Choroid plexus epithelial cell (primary cell): ENCODE measurements around the gene CDH5.
A peak's percentile ranks its signal among the peaks of the same experiment; 100 is the strongest.

Experiments used
- DNase-seq: peaks from one replicate; pipeline ENCODE4 v3.0.0-alpha.2; 2010; ENCODE audit warnings: low read depth
- H3K4me3 ChIP-seq: 2 replicates; pipeline ENCODE4 v1.5.1; 2011; ENCODE audit warnings: low read depth, mild to moderate bottlenecking, control low read depth, low read length, moderate library complexity
- TF ChIP-seq, protein P1 (sequence below): conservative IDR thresholded peaks from 2 replicates; pipeline ENCODE4 v1.5.1; 2011; ENCODE audit warnings: low read depth, mild to moderate bottlenecking, control low read depth, inconsistent platforms, low read length, moderate library complexity

Gene CDH5

DNA sequence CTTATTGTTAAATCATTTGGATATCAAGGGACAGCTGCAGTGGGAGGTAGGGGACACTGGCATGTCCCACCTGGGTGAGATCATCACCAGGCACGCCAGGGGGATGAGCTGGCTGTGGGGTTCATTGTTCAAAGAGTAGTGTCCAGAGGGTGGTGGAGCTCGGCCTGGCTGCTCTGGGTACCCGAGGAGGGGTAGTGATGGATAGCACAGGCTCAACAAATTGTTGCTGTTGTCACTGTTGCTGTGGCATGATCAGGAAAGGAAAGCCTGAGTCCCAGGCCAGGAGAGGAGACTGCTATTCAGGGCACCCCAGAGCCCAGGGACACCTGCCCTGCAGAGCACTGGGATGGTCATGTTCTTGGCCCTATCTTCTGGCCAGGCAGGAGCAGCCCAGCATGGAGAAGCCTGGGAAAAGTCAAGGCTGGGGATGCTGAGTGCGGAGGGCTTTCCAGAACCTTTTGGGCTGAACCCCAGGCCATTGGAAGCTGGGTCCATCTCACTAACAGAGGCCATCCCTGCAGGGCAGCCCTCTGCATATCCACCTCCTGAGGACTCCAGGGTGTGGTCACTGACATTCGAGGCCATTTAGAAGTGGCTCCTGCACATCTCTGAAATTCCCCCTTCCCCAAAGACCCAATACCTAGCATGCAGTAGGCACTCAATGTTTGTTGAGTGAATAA lies 72.7 kb downstream of the CDH5 start:
- H3K4me3 ChIP-seq: no peak overlapping the region
- no peak for DNase-seq
- TF ChIP-seq, protein P1, sequence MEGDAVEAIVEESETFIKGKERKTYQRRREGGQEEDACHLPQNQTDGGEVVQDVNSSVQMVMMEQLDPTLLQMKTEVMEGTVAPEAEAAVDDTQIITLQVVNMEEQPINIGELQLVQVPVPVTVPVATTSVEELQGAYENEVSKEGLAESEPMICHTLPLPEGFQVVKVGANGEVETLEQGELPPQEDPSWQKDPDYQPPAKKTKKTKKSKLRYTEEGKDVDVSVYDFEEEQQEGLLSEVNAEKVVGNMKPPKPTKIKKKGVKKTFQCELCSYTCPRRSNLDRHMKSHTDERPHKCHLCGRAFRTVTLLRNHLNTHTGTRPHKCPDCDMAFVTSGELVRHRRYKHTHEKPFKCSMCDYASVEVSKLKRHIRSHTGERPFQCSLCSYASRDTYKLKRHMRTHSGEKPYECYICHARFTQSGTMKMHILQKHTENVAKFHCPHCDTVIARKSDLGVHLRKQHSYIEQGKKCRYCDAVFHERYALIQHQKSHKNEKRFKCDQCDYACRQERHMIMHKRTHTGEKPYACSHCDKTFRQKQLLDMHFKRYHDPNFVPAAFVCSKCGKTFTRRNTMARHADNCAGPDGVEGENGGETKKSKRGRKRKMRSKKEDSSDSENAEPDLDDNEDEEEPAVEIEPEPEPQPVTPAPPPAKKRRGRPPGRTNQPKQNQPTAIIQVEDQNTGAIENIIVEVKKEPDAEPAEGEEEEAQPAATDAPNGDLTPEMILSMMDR: no peak

DNA sequence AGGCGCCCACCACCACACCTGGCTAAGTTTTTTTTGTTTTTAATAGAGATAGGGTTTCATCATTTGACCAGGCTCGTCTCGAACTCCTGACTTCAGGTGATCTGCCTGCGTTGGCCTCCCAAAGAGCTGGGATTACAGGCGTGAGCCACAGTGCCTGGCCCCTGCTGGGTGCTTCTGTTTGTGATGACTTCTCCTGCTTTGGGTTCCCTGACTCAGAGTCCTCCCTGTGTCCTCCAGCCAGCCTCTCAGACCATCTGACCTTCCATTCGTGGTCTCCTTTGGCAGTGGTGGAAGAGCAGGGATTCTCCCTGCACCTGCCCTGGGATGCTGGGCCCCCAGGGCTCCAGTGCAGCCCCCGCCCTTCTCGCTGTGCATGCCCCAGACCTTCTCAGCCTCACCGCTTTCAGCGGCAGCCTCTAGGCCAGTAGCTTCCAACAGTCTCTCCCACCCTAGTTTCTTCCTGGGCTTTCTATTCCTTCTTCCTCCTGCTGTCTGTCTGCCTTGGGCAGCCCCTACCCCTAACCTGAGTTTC lies 73.8 kb downstream of the CDH5 start:
- no peak overlapping the region for H3K4me3 ChIP-seq

DNA sequence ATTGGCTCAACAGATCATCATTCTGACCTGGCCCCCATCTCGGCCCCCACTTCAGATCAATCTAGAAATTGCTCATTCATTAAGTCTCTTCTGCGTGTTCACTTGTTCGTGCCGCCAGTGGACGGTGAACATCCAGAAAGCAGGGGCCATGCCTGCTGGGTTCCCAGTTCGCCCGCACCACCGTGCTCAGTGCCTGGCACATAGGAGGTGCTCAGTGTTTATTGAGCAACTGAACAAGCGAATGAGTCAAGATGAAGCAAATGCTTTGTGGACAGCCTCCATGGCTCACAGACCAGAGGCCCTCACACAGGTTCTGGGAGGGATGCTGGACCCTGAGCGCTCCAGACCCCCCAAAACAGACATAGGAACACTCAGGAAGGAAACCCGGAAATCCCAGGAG lies 74.5 kb downstream of the CDH5 start:
- no peak for DNase-seq
- TF ChIP-seq, protein P1: no peak
- no peak overlapping the region for H3K4me3 ChIP-seq

More for the DNA sequence above, 73.8 kb downstream of the CDH5 start:
- no peak for DNase-seq
- TF ChIP-seq, protein P1: no peak

DNA sequence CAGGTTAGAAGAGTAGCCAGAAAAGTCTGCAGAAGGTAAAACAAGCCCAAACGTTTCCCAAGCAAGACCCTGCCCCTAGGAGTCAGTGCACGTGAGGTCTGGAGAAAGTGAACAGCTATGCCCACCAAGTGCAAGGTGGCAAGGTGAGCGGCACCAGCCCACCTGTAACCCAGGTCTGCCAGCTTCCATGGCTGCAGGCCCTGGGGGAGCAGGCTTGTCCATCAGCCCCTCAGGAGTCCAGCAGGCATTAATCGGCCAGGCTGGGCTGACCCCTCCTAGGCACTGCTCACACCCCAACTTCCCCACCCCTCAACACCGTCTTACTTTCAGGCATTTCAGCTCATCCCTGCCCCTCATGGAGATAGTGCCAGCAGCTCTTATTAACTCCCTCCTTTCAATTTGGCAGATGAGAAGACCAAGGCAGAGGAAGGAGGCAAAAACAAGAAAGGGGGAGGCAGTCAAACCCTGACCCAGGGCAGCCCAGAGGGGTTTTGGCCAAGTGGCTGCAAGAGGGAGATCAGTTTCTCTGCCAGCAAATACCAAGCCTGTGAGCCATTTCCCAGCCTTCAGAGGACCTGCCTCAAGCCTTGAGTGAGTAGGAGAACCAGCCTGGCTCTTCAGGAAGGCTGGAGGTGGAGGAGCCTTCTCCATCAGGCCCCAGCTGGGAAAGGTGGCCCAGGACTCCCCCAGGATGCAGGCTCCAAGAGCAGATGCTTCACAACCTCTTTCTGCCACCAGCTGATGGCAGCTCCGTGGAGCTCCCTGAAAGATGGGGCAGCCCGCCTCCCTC lies 75.3 kb downstream of the CDH5 start:
- H3K4me3 ChIP-seq: no peak overlapping the region
- peak; percentile 40 for DNase-seq
- TF ChIP-seq, protein P1: no peak

DNA sequence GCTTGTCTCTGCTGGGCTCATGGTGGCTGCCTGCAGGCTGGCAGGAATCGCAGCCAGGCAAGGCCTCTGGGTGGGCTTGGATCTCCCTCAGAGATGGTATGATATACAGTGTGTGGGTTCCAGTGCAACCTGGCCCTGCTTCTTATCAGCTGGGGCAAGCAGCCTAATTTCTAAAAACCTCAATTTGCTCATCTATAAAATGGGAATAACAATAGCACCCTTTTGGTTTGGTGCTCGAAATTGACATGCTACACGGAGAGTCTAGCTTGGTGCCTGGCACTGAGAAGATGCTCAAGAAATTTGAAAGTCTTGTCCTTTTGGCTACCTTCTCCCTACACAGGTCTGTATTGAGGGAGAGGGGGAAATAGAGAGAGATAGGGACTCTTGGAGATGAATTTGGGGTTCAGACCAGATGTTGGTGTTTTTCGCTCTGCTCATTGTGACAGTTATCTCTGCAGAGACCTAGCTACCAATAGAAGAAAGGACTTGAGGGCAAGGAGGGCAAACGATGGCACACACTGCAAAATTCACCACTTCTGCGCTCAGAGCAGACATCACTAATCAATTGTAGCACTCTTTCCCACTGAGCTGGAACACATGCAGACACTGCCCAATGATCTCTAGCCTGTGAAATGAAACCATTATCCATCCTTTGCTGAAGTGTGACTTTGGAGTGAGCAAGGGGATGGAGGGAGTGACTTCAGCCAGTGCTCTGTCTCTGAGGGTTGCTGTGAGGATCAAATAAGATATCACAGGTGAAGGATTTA lies 76.2 kb downstream of the CDH5 start:
- TF ChIP-seq, protein P1: no peak
- no peak overlapping the region for H3K4me3 ChIP-seq
- DNase-seq: no peak

DNA sequence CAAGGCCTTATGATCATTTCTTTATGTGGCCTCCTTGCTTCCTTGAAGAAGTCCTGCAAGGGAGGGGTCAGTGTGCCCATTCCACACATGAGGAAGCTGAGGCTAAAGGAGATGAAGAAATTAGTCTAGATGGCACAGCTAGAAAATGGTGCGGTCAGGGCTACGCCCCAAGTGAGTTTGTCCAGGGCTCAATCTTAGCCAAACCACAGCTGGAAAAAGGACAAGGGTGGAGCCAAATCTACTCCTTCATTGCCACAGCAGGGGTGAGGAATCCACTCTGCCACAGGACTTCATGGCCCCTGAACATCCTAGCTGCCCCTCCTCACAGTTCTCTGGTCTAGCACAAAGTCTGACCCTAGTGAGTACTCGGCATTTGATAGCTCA lies 76.8 kb downstream of the CDH5 start:
- TF ChIP-seq, protein P1: no peak
- H3K4me3 ChIP-seq: no peak overlapping the region
- no peak for DNase-seq
